Measurements from ENCODE around the gene SOS1.

The SOS1 gene

GRCh38 chr2:39119732-39120520 is 925 bp downstream of the SOS1 start:
- H3K27me3 ChIP-seq (ENCODE audit: insufficient read depth, poor library complexity, severe bottlenecking) = no peaks in the 10 kb centered on the region
- peak overlapping the region; percentile 56 for H3K4me3 ChIP-seq (replicated peaks; ENCODE audit: insufficient read depth, low read length)
- peak in 1 of 2 experiments; percentile 49 for DNase-seq (ENCODE audit: low read depth in 1 of 2, low spot score in 1 of 2)
- TF ChIP-seq POLR2AphosphoS5 (IDR thresholded peaks at IDR 0.05; ENCODE audit: low read depth) (no peak; the same call in 1 of the 2 replicates), SPI1 (IDR thresholded peaks at IDR 0.05; ENCODE audit: borderline replicate concordance, low read depth) (no peak), GABPA (IDR thresholded peaks at IDR 0.05; ENCODE audit: low read depth) (no peak), CTCF (IDR thresholded peaks at IDR 0.05; ENCODE audit: insufficient read depth, low read length) (no peak), REST (IDR thresholded peaks at IDR 0.05; ENCODE audit: insufficient replicate concordance, low read depth) (no peak)
- peak overlapping the region; percentile 83 for H3K27ac ChIP-seq (replicated peaks)

GRCh38 chr2:39118786-39119499 is 1.9 kb downstream of the SOS1 start:
- Histone ChIP-seq H3K27me3 (ENCODE audit: insufficient read depth, poor library complexity, severe bottlenecking) (no peaks in the 10 kb centered on the region), H3K27ac (replicated peaks) (peak overlapping the region; percentile 83), H3K4me3 (replicated peaks; ENCODE audit: insufficient read depth, low read length) (peak overlapping the region; percentile 56)
- TF ChIP-seq CTCF (IDR thresholded peaks at IDR 0.05; ENCODE audit: insufficient read depth, low read length) = no peak
- TF ChIP-seq SPI1 (IDR thresholded peaks at IDR 0.05; ENCODE audit: borderline replicate concordance, low read depth) = no peak
- no peak for TF ChIP-seq GABPA (IDR thresholded peaks at IDR 0.05; ENCODE audit: low read depth)
- TF ChIP-seq POLR2AphosphoS5 (IDR thresholded peaks at IDR 0.05; ENCODE audit: low read depth) = no peak
- TF ChIP-seq REST (IDR thresholded peaks at IDR 0.05; ENCODE audit: insufficient replicate concordance, low read depth) = no peak
- DNase-seq (ENCODE audit: low read depth in 1 of 2, low spot score in 1 of 2) = peak in 1 of 2 experiments; percentile 31

GRCh38 chr2:39115556-39115955 is 5.3 kb downstream of the SOS1 start:
- H3K27ac ChIP-seq (replicated peaks) = no peak overlapping the region
- no peak overlapping the region for H3K4me3 ChIP-seq (replicated peaks; ENCODE audit: insufficient read depth, low read length)
- DNase-seq (ENCODE audit: low read depth in 1 of 2, low spot score in 1 of 2) = no peak
- H3K27me3 ChIP-seq (ENCODE audit: insufficient read depth, poor library complexity, severe bottlenecking) = no peaks in the 10 kb centered on the region
- no peak for TF ChIP-seq POLR2AphosphoS5 (IDR thresholded peaks at IDR 0.05; ENCODE audit: low read depth)
- TF ChIP-seq REST (IDR thresholded peaks at IDR 0.05; ENCODE audit: insufficient replicate concordance, low read depth) = no peak
- no peak for TF ChIP-seq GABPA (IDR thresholded peaks at IDR 0.05; ENCODE audit: low read depth)
- TF ChIP-seq SPI1 (IDR thresholded peaks at IDR 0.05; ENCODE audit: borderline replicate concordance, low read depth) = no peak
- no peak for TF ChIP-seq CTCF (IDR thresholded peaks at IDR 0.05; ENCODE audit: insufficient read depth, low read length)
